Measurements from ENCODE around the gene LHX5. TPM values are rescaled to one million over a fixed set of nuclear protein-coding genes. Genes with fewer than 3 reads are reported as not detected.

The LHX5 gene
- polyA plus RNA-seq, 1 donor, result not detected

DNA sequence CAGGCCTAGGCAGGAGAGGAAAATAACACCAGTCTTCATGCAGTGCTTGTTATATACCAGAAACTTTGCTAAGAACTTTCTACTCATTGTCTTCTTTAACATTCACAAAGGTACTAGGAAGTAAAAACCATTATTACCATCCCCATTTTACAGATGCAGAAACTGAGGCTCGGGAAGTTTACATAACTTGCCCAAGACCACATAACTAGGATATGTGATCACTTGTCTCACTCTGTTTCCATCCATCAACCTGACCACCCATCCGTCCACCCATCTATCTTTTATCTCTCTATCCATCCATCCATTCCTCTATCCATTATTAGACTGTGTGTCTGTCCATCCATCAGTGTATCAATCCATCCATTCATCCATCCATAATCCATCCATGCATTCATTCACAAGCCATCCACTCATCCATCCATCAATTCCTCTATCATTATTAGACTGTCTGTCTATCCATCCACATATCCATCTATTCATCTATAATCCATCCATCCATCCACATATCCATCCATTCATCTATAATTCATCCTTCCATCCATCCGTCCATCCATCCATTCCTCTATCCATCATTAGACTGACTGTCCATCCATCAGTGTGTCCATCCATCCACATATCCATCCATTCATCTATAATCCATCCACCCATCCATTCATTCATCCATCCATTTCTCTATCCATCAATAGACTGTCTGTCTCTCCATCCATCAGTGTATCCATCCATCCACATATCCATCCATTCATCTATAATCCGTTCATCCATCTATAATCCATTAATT, 33.0 kb downstream of the LHX5 start:
- DNase-seq, result no peak

- no peak for DNase-seq
Measured at GRCh38 chr12:113437729-113438100, 34.0 kb downstream of the LHX5 start.

DNA sequence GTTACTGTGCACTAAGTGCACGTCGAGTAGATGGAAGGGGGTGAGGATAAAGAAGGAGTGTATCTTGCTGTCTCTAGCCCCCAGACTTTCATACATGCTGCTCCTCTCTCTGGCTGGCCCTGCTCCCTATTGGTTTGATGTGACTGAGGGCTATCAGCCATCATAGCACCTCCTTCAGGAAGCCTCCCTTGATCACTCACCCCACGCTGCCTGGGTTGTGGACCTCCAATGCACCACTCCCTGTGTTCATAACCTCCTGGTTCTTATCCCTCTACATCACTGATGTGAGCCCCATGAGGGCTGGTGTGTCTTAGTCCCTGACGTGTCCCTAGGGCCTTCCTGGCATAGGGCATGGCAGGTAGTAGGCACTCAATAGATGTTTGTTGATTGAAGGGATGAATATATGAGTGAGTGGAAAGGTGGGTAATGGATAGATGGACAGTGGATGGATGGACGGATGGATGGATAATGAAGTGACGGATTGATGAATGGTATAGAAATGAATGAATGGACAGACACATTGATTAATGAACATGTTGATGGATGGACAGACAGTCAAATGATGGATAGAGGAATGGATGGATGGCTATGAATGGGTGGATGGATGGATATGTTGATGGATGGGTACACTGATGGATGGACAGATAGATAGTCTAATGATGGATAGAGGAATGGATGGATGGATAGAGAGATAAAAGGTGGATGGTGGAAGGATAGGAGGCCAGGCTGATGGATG, 34.5 kb downstream of the LHX5 start:
- no peak for DNase-seq

DNA sequence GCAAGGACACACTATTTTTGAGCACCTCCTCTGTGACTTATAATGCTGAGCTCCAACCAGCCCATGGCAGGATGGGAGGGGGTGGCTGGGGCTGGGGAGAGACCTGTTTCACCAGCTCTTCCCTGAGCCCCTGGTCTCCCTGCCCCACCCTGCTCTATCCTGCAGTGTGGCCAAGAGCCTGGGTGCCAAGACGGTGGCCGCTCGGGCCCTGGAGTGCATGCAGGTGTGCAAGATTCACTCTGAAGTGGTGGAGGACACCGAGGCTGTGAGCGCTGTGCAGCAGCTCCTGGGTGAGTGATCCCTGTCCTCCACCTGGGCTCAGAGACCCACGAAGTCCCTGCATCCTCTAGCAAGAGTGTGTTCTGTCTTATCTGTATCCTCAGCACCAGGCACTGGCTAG, 35.1 kb downstream of the LHX5 start:
- no peak for DNase-seq

DNA sequence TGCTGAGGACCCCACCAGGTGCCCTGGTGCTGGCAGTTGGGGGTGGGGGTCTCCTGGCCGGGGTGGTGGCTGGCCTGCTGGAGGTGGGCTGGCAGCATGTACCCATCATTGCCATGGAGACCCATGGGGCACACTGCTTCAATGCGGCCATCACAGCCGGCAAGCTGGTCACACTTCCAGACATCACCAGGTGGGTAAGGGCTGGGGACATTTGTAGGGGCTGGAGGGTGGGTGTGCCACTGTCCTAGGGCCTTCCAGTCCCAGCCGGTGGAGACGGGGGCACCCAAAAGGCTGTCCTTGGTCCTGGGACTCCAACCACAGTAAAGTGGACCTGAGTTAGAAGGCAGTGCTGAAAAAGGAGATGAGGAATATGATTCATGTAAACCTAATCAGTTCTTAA, 36.3 kb downstream of the LHX5 start:
- no peak for DNase-seq

DNA sequence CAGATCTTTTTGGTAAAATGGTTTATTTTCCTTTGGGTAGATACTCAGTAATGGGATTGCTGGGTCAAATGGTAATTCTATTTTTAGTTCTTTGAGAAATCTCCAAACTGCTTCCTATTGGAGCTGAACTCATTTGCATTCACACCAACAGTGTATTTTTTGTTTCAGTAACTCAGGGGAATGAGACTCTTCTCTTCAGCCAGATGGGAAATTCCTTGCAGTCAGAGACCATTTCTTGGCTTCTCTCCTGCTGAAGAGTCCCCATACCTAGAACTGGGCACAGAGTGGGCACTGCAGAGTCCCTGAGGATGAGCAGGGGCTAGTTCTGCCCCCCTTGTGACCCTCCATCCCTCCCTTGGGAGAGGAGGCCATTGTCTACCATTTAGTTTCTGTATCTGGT, 38.7 kb downstream of the LHX5 start:
- DNase-seq, result no peak

DNA sequence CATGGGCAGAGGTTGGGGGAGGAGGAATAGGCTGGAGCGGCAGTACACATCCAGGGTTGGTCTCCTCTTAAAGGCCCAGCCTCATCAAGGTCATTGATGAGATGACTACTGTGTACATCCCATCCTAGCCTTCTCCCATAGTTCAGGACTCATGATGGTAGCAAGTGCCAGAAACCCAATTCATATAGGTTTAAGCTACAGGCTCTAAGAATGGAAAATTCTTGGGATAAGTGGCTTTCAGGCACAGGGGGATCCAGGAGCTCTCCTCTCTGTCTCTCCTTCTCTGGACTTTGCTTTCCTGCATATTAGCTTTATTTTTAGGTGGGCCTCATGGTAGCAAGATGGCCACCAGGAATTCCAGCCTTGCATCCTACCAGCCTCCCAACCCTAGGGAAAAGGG, 43.2 kb downstream of the LHX5 start:
- DNase-seq, result no peak

DNA sequence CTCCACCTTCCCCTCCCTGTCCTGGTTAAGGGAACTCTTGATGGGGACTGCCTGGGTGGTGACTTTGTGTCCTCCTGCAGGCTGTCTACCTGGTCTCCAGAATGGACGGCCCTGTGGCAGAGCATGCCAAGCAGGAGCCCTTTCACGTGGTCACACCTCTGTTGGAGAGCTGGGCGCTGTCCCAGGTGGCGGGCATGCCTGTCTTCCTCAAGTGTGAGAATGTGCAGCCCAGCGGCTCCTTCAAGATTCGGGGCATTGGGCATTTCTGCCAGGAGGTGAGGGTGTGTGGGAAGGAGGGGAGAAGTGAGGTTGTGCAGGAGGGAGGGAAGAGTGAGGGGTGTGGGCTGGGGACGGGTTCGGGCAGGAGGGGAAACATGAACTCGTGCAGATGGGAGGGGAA, 43.8 kb downstream of the LHX5 start:
- no peak for DNase-seq

DNA sequence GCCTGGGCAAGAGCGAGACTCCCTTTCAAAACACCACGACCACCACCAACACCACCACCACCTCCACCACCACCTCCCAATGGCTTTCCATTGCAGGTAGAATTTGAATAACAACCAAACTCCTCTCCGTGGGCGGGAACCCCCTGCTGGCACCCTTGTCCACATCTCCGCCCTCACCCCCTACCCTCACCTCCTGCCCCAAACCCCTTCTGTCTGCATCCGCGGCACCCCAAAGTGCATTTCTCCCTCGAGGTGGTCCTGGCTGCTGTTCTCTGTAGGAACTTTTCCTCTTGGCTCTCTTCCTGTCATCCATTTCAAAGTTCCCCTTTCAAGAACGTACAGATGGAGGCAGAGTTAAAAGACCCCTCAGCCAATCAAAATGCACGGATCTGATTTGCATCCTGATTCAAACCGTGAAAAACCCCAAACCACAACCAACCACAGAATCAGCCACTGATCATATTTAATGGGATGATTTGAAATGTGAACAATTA, 45.7 kb downstream of the LHX5 start:
- no peak for DNase-seq

- peak; percentile 42 for DNase-seq
Measured at GRCh38 chr12:113424915-113425823, 46.5 kb downstream of the LHX5 start.

- no peak for DNase-seq
Measured at GRCh38 chr12:113424456-113424855, 47.2 kb downstream of the LHX5 start.

GRCh38 chr12:113422886-113423669, 48.6 kb downstream of the LHX5 start:
- no peak for DNase-seq

DNA sequence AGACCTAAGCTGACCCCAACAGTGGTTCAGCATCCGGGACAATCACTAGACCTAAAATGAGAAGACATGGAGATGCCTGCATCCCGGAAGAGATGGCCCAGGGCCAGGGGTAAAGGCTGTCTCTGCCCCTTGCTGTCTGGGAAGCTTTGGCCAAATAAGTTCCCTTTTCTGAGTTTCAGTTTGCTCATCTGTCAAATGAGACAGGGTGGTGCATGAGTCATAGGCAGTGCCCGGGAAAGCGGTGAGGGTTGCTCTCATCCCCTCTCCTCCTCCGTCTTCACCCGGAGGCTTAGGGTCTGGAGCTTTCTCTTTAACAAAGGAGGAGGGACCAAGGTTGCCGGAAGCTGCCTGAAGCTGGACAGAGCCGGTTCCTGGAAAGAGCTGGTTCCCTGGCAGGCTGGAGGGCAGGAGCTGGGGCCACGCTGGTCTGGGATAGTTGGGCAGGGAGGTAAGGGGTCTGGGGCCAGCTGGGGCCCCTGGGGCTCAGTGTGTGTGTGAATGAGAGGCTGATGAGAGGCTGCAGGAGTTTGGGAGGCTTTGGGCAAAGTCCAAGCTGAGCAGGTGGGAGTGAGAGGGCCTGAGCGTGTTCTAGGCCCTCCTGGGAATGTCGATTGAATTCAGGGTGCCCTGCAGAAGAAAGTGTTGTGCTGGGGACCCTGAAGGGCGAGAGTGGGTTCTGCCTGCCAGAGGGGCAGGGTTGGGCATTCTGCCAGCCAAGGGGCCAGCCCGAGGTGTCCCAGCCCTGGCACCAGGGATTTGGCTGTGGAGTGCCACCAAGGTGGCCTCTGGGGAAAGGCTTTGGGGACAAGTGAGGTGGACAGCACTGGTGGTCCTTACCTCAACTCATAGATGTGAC, 49.4 kb downstream of the LHX5 start, which contains the start of gene SDSL:
SDSL (plus strand) TSS at position 351 of the 856 bp plus-strand sequence. CDS start 5,603 bp downstream, outside the sequence.
- peak; percentile 45 for DNase-seq

- no peak for DNase-seq
Measured at GRCh38 chr12:113420996-113421595, 50.6 kb downstream of the LHX5 start.

DNA sequence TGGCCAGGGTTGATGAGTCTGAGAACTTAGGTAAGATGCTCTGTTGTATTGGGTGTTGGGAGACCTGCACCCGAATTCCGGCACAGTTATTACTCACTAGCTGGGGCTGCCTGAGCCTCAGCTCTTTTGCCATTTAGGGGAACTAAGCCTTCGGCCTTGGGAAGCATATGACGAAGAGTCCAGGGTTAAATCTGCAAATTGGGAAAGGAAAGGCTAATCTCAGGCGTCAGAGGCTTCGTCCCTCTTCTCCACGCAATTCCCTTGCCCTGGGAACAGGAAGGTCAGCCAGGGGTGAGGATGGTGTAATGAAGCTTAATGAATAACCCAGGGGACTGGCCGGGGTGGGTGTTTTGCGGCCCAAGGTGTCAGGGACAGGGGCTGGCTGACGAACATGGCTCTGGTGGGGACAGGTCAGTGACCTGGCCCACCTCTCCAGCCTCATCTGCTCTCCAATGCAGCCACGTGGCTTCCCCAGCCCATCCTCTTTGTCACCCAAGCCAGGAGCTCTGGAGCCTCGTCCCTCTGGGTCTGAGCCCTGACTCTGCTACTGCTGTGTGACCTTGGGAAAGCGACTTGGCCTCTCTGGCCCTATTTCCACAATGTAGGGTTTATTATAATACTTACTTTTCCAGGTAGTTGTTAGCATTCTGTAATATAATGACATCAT, 53.3 kb downstream of the LHX5 start:
- no peak for DNase-seq

DNA sequence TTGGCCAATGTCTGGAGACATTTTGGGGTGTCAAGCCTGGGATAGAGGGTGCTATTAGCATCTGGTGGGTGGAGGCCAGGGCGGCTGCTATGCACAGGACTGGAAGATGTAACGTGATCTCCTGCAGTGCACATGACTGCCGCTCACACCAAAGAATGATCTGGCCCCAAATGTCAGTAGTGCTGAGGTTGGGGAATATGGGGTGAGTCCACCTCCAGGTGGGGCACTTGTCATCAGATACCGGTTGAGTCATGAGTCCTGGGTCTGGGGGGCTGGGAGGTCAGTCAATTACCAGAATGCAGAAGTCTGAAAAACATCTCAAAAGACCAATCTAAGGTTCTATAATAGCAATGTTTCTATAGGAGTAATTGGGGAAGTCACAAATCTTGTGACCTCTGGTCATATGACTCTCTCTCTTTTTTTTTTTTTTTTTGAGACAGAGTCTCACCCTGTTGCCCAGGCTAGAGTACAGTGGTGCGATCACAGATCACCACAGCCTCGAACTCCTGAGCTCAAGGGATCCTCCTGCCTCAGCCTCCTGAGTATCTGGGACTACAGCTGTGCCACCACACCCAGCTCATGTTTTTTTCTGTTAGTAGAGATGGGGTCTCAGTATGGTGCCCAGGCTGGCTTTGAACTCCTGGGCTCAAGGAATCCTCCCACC, 55.4 kb downstream of the LHX5 start:
- DNase-seq, result no peak

GRCh38 chr12:113414519-113415038, 57.1 kb downstream of the LHX5 start:
- DNase-seq, result no peak

GRCh38 chr12:113413488-113413939, 58.2 kb downstream of the LHX5 start:
- no peak for DNase-seq

Measured in hindlimb muscle (tissue), 1 donor.